HPDE6-E6E7 (cell line): ENCODE results near the gene ZGPAT.

Experiments used
- DNase-seq: peaks from one replicate; pipeline ENCODE4 v3.0.0; 2011; ENCODE audit warnings: missing footprints; ENCODE audit errors: extremely low spot score

The ZGPAT gene

DNA sequence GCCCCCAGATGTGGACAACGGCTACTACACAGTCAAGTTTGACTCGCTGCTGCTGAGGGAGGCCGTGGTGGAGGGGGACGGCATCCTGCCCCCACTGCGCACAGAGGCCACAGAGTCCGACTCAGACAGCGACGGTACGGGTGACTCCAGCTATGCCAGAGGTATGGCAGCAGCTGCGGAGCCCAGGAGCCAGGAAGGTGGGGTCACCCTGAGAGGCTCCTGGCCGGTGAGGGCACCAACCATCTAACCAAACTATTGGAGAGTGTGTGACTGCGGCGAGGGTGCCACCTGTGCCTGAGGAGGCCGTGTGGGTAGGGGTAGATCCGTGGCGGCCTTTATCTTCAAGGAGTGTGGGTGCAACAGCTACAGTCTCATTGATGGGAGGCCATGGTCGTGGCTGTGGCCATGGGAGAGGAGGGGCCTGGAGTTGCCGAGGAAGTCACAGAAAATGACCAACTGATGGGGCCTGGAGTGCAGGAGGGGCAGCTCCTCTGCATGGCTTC lies 25.8 kb downstream of the ZGPAT start:
- no peak for DNase-seq

DNA sequence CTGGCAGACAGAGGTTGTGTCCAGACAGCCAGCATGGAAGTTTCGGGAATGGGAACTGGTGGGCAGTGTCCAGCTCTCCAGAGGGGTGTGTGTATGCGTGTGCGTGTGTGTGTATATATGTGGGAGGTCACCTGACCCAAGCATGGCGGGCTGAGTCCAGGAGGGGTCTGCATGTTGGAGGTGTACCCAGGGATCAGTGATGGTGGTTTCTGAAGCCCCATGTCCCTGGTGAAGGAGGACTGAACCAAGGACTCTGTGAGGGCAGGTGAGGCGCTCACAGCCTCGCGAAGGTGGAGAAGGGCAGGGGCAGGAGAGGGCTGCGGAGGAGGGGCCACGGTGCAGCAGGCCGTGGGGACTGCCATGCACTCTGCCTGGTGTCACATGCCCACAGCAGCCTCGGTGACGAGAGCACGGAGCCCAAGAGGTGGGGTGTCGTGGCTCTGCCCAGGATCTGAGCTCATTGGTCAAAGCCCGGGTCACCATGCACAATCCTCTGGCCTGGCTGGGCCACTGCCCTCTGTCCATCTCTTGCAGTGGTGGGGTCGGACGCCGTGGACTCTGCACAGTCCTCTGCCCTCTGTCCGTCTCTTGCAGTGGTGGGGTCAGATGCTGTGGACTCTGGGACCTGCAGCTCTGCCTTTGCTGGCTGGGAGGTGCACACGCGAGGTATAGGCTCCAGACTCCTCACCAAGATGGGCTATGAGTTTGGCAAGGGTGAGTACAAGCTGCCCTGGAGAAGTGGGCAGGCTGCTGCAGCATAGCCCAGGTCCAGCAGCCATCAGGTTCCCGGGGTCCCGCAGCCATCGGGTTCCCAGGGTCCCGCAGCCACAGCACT lies 26.5 kb downstream of the ZGPAT start:
- no peak for DNase-seq

DNA sequence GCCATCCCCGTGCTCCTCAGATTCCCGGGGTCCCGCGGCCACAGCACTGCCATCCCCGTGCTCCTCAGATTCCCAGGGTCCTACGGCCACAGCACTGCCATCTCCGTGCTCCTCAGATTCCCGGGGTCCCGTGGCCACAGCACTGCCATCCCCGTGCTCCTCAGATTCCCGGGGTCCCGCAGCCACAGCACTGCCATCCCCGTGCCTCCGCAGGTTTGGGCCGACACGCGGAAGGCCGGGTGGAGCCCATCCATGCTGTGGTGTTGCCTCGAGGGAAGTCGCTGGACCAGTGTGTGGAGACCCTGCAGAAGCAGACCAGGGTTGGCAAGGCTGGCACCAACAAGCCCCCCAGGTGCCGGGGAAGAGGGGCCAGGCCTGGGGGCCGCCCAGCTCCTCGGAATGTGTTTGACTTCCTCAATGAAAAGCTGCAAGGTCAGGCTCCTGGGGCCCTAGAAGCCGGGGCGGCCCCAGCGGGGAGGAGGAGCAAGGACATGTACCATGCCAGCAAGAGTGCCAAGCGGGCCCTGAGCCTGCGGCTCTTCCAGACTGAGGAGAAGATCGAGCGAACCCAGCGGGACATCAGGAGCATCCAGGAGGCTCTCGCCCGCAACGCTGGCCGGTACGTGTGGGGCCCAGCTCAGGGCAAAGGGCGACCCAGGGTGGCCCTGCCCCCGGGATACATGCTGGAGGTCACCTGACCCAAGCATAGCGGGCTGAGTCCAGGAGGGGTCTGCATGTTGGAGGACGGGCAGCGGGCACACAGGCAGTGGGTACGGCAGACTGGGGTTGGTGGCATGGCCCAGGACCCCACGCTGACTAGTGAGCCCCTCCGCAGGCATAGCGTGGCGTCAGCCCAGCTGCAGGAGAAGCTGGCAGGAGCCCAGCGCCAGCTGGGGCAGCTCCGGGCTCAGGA lies 27.4 kb downstream of the ZGPAT start:
- no peak for DNase-seq

DNA sequence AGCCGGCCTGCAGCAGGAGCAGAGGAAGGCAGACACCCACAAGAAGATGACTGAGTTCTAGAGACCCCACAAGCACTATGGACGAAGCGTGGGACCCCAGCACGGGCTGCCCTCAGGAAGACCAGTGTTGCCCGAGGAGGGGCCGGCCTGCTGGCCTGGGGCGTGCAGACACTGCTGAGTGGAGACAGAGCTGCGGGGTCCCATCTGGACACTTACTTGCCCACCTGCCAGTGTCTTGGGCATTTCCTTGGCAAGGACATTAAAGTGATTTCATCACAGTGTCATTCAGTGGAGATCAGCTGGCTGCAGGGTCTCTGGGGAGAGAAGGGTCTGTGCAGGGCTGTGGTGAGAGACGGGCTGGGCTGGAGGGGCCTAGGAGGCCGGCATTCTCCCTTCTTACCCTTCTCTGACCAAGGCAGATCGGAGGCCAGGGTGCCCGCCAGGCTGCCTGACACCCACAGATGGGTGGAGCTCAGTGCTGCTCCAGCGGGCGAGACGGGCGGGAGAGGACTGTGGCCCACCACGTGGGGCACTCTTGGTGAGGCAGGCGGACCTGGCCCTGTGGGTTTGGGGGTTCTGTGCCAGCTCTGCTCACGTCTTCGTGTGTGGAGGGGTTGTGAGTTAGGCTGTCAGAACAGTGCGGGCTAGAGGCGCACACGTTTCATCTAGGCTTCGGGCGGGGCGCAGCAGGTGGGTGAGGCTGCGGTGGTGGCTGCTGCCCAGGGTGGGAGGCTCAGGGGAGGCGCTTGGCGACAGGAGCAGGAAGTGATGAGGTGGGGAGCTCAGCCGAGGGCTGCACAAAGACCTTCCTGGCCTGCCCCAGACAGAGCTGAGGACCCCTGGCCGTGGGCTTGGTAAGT lies 28.2 kb downstream of the ZGPAT start, which contains the start of gene LIME1:
TSS of gene LIME1 (plus strand) at position 806 of the 860 bp plus-strand sequence. CDS start 886 bp downstream, outside the sequence.
- no peak for DNase-seq

DNA sequence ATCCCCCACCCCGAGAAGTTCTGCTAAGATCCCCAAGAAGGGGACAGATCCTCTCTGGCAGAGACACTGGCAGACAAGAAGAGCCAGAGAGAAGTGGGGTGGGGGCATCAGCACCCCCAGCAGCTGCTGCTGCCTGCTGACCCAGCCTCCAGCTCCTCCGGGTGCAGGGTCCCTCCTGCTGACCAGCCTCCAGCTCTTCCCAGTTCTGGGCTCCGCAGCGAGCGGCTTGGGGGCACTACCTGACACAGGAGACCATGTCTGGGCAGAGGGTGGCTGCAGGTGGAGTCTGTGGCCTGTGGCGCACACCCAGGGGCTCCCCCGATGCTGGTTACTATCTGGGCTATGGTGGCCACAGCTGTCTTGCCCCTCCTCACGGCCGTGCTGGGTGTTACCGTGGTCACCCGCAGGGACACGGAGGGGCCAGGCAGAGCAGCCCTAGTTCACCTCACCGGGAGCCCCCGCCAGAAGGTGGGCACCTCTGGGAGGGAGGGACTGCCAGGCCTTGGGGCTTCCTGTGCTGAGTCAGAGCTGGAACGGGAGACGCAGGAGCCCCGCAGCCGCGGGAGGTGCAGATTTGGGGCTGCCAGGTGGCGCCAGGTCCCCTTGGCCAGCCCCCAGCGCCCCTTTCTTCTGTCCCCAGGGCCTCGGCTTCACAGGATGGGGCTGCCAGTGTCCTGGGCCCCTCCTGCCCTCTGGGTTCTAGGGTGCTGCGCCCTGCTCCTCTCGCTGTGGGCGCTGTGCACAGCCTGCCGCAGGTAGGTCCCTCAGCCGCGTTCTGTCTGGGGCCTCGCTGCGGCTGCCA lies 29.3 kb downstream of the ZGPAT start:
- DNase-seq: no peak

DNA sequence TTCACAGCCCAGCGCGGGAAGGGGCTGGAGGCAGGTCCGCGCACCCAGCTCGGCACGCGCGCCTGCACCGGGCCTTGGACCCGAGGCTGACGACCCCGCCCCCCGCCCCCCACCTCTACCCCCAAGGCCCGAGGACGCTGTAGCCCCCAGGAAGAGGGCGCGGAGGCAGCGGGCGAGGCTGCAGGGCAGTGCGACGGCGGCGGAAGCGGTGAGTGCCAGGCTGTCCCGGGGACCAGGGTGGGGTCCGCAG lies 29.8 kb downstream of the ZGPAT start:
- no peak for DNase-seq

DNA sequence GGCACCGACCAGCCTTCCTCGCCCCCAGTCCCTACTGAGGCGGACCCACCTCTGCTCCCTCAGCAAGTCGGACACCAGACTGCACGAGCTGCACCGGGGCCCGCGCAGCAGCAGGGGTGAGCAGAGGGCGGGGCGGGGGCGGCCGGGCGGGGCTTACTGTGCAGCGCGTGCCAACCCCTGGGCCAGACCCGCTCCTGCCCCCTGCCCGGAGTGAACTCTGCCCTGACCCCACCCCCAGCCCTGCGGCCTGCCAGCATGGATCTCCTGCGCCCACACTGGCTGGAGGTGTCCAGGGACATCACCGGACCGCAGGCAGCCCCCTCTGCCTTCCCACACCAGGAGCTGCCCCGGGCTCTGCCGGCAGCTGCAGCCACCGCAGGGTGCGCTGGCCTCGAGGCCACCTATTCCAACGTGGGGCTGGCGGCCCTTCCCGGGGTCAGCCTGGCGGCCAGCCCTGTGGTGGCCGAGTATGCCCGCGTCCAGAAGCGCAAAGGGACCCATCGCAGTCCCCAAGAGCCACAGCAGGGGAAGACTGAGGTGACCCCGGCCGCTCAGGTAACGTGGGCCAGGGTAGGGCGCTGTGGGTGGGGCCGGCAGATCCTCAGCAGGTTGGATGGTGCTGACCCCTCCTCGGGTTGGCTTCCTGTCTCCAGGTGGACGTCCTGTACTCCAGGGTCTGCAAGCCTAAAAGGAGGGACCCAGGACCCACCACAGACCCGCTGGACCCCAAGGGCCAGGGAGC lies 30.3 kb downstream of the ZGPAT start:
- DNase-seq: no peak

DNA sequence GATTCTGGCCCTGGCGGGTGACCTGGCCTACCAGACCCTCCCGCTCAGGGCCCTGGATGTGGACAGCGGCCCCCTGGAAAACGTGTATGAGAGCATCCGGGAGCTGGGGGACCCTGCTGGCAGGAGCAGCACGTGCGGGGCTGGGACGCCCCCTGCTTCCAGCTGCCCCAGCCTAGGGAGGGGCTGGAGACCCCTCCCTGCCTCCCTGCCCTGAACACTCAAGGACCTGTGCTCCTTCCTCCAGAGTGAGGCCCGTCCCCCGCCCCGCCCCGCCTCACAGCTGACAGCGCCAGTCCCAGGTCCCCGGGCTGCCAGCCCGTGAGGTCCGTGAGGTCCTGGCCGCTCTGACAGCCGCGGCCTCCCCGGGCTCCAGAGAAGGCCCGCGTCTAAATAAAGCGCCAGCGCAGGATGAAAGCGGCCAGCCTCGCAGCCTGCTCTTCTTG lies 30.9 kb downstream of the ZGPAT start:
- no peak for DNase-seq

DNA sequence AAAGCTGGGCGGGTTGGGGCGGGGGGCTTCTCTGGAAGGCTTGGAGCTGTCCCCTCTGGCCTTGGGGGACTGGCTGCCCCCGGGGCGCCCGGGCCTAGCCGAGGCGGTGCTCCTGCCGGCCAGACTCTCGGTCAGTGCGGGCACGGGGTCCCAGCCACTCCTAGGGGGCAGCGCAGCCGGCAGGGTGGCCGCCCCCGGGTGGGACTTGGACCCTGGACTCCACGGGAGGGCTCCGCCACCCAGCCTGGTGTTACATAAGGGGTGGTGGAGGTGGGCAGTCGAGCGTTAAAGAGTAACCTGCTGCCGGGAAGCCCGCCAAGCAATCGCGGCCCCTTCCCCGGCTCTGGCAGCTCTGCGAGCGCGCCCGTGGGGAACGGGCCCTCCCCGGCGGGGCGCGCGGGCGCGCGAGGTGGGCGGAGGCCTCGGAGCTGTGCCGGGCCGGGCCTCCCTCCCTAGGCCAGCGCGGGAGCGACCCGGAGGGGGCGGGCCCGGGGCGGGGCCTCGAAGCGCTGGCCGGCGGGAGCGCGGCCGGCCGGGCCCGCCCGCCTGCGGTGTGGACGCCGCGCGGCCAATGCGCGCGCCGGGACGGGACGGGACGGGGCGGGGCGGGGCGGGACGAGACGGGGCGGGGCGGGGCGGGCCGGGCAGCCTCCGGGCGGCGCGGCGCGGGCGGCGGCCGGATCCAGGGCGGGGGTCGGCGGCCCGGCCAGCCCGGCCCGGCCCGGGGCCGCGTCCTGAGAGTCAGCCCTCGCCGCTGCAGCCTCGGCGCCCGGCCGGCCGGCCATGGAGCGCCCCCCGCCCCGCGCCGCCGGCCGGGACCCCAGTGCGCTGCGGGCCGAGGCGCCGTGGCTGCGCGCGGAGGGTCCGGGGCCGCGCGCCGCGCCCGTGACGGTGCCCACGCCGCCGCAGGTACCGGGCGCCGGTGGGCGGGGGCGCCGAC lies 31.6 kb downstream of the ZGPAT start, which contains the start of gene SLC2A4RG:
TSS of gene SLC2A4RG (plus strand) at position 647 of the 940 bp plus-strand sequence. CDS start at position 784, 137 bp downstream.
- peak; percentile 98 for DNase-seq

DNA sequence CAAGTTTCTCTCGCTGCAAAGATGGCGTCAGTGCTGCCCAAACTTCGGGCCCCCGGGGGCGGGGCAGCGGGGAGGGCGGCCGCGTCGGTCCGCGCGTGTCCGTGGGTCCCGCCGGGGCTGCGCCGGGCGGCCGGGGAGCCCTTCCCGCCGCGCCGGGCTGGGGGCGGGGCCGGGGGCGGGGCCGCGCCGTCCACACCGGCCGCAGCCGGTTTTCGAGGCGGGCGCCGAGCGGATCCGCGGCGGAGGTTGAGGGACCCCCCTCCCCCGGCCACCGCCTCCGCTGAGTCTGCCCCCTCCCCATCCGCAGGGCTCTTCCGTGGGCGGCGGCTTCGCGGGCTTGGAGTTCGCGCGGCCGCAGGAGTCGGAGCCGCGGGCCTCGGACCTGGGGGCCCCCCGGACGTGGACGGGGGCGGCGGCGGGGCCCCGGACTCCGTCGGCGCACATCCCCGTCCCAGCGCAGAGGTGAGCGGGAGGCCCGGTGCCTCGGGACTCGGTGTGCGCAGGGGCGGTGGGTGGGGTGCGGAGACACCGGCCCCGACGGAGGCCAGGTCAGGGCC lies 32.3 kb downstream of the ZGPAT start:
- DNase-seq: no peak

DNA sequence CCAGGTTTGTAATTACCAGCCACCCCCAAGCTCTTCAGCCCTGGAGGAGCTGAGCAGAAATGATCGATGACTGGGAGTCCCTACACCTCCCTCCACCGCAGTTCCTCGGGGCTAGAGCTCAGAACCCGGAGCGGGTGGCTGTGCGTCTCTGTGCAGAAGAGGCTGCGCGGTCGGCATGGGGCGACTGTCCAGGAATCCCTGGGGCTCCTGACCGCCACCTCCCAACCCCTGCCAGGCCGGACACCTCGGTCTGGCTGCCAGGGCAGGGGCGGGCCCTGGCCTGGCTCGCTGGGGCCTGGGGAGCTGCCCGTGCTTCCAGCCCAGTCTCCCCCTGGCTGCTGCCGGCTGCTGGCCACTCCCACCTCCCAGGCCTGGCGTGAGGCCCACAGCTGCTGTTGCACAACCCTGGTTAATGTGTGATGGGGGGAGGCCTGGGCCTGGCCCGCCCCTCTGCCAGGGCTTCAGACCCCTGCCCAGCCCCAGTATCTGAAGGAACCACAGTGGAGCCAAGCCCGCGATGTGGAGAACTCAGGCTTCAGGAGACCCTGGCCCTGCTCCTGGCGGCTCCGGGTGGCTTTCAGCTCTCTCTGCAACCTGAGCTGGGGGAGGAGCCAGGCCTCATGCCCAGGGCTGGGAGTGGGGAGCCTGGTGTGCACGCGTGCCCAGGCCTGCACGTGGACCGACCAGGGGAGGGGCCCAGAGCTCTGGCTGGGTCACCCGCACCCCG lies 33.0 kb downstream of the ZGPAT start:
- DNase-seq: peak; percentile 97

DNA sequence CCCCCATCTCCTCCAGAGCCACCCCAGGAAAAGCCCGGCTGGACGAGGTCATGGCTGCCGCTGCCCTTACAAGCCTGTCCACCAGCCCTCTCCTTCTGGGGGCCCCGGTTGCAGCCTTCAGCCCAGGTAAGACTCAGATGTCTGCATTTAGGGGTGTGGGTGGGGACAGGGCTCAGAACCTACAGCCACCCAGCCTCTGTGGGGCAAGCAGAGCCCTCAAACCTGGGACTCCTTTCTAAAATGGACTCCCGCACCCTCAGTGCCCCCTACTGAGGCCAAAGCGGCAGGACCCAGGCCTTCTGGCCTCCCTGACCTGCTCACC lies 33.5 kb downstream of the ZGPAT start:
- DNase-seq: no peak

DNA sequence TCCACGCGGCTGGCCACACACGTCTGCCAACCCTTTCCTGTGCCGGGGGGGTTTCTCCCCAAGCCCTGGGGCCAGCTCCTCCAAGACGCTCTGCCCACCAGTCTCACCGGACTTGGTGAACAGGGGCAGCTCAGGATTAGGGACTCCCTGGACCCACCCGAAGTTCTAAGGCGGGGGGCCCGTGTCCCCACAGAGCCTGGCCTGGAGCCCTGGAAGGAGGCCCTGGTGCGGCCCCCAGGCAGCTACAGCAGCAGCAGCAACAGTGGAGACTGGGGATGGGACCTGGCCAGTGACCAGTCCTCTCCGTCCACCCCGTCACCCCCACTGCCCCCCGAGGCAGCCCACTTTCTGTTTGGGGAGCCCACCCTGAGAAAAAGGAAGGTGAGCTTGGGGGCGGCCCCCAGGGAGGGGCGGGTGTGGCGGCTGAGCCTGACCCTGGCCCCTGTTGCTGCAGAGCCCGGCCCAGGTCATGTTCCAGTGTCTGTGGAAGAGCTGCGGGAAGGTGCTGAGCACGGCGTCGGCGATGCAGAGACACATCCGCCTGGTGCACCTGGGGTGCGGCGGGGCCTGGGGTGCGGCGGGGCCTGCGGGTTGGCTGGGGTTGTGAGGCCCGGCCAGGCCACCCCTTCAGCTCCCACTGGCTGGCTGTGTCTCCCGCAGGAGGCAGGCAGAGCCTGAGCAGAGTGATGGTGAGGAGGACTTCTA lies 34.0 kb downstream of the ZGPAT start:
- DNase-seq: no peak

DNA sequence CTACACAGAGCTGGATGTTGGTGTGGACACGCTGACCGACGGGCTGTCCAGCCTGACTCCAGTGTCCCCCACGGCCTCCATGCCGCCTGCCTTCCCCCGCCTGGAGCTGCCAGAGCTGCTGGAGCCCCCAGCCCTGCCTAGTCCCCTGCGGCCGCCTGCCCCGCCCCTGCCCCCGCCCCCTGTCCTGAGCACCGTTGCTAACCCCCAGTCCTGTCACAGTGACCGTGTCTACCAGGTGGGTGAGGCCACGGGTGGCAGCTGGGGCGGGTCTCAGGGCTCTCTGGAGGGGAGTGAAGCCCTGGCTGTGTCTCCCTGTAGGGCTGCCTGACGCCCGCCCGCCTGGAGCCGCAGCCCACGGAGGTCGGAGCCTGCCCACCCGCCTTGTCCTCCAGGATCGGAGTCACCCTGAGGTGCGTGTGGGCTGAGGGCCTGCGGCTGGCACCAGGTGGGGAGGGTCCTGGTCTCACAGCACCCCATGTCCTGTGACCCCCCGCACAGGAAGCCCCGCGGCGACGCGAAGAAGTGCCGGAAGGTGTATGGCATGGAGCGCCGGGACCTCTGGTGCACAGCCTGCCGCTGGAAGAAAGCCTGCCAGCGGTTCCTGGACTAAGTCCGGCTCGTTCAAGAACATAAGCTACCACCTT lies 34.7 kb downstream of the ZGPAT start:
- no peak for DNase-seq

DNA sequence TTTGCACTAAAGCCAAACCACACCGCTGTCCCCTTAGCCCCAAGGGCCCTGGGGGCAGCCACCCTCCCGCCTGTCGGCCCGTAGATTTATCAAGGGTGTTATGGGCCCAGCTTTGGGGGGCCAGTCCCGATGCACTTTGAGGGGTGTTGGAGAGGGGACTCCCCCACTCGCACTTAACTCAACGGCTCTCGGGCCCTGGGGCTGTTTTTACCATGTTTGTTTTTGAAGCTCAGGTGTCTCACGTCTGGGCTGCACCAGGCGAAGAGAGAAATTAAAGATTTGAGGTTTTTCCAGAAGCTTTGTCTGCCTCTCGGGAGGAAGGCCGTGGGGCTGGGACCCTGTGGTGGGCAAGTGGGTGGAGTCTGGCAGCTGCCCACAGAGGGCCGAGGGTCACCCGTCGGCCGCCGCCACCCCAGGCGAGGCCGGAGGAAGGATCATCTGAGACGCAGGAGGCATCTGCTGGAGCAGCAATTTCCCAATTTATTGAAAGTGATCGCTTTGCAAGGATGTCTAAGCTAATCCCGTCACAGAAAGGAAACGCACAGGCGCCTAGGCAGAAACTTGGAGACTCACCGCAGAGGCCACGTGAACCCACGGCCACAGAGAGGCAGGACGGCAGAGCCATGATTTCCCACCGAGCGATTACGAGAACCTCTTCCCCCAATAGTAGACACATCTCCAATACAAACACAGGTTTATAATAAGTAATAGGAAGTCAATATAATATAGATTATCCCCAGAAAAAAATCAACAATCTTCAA lies 35.6 kb downstream of the ZGPAT start:
- DNase-seq: no peak

DNA sequence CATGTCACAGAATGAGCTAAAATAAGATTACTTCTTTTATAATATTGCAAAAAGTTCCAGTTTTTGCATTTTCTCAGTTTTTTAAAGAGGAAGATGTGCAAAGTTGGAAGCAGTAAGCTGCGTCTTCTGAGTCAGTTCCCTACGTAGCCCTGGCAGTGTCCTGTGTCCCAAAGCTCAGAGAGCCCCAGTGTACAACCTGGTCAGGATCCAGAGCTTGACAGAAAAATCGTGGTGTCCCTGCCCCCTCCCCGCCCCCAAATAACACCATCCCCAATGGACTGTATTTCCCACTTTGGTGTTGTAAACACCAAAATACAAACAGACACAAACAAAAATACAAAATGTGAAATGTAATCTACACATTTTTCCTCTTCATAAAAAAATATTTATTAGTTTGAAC lies 36.3 kb downstream of the ZGPAT start:
- no peak for DNase-seq
